ENCODE data around the gene SNX15.
"Not testable (repeated sequence)": the region's sequence is repeated elsewhere in the genome, so short reads cannot be mapped to it uniquely, and the experiment has no call there.

The SNX15 gene

GRCh38 chr11:65027213-65028067 is at the start of gene SNX15:
Gene SNX15, plus strand, starts transcription at chr11:65027439. Its CDS starts 99 bp downstream, at chr11:65027538.
- peak; percentile 92 for DNase-seq

GRCh38 chr11:64983339-64983738 is 43.9 kb upstream of the SNX15 start:
- not testable (repeated sequence) for DNase-seq

- no peak for DNase-seq
These were observed 39.0 kb upstream of the SNX15 start for GRCh38 chr11:64987998-64988854.

- no peak for DNase-seq
These were observed 37.8 kb upstream of the SNX15 start for GRCh38 chr11:64989416-64989815.

- DNase-seq, result no peak
These were observed 36.9 kb upstream of the SNX15 start for GRCh38 chr11:64990222-64990923.

- no peak for DNase-seq
These were observed 32.9 kb upstream of the SNX15 start for GRCh38 chr11:64994318-64994717.

- no peak for DNase-seq
These were observed 30.9 kb upstream of the SNX15 start for GRCh38 chr11:64996327-64996709.

- peak; percentile 22 for DNase-seq
These were observed 30.4 kb upstream of the SNX15 start, which contains the start of gene BATF2 for GRCh38 chr11:64996710-64997380. Gene BATF2, minus strand, starts transcription at chr11:64996971. Its CDS starts 57 bp downstream, at chr11:64996914.

GRCh38 chr11:64998141-64998540 is 29.1 kb upstream of the SNX15 start:
- DNase-seq, result no peak

- DNase-seq, result no peak
These were observed 28.4 kb upstream of the SNX15 start for GRCh38 chr11:64998690-64999431.

GRCh38 chr11:64999478-64999877 is 27.8 kb upstream of the SNX15 start:
- no peak for DNase-seq

GRCh38 chr11:65002706-65003105 is 24.5 kb upstream of the SNX15 start:
- DNase-seq, result no peak

GRCh38 chr11:65003282-65003681 is 24.0 kb upstream of the SNX15 start:
- no peak for DNase-seq

GRCh38 chr11:65003968-65004367 is 23.3 kb upstream of the SNX15 start:
- DNase-seq, result not testable (repeated sequence)

- DNase-seq, result no peak
These were observed 19.2 kb upstream of the SNX15 start for GRCh38 chr11:65008016-65008415.

- no peak for DNase-seq
These were observed 18.4 kb upstream of the SNX15 start for GRCh38 chr11:65008873-65009272.

- peak; percentile 92 for DNase-seq
These were observed 13.9 kb upstream of the SNX15 start for GRCh38 chr11:65013130-65013887.

GRCh38 chr11:65013888-65014725 is 13.1 kb upstream of the SNX15 start, which contains the start of gene ARL2:
Gene ARL2, plus strand, starts transcription at chr11:65014160. Its CDS starts 48 bp downstream, at chr11:65014208.
- peak; percentile 89 for DNase-seq

- no peak for DNase-seq
These were observed 12.5 kb upstream of the SNX15 start for GRCh38 chr11:65014726-65015227.

- DNase-seq, result no peak
These were observed 10.5 kb upstream of the SNX15 start for GRCh38 chr11:65016705-65017104.
